Measurements from ENCODE around the gene NUP210. TPM values are rescaled to one million over a fixed set of nuclear protein-coding genes. Genes with fewer than 3 reads are reported as not detected.

NUP210 gene
- total RNA-seq, 1 donor from 2014 or later = 91.9 TPM

- peaks cover 21% of the 10 kb centered on the region for H3K27me3 Mint-ChIP-seq
- H3K4me3 Mint-ChIP-seq = no peak overlapping the region
- peaks cover 2% of the 10 kb centered on the region for H3K9me3 Mint-ChIP-seq
- H3K36me3 Mint-ChIP-seq (ENCODE audit: low read depth) = no peaks in the 10 kb centered on the region
- no peak overlapping the region for H3K27ac Mint-ChIP-seq
- ATAC-seq (ENCODE audit: low read depth) (no peak), DNase-seq (no peak)
- ChIA-PET POLR2A (interaction anchor here (0.7 kb wide), 2 partner anchors 589 to 629 kb away, joined by 4 to 5 read pairs; no protein-coding TSS in a partner anchor), CTCF (no interaction called here)
- intact Hi-C loops (cut with micrococcal nuclease) = no loop called here
- no peaks in the 10 kb centered on the region for H3K4me1 Mint-ChIP-seq
- TF ChIP-seq CTCF (IDR thresholded peaks at IDR 0.05) = no peak
Observed at GRCh38 chr3:13268120-13268519, 152.0 kb downstream of the NUP210 start.

- intact Hi-C loops (cut with micrococcal nuclease) = no loop called here
Observed at GRCh38 chr3:13266651-13267362, 153.3 kb downstream of the NUP210 start.

More at GRCh38 chr3:13266651-13267362, 153.3 kb downstream of the NUP210 start:
- Mint-ChIP-seq H3K4me1 (peaks cover 11% of the 10 kb centered on the region), H3K9me3 (peaks cover 2% of the 10 kb centered on the region), H3K27me3 (peaks cover 17% of the 10 kb centered on the region), H3K4me3 (no peak overlapping the region), H3K36me3 (ENCODE audit: low read depth) (no peaks in the 10 kb centered on the region), H3K27ac (no peak overlapping the region)
- ChIA-PET POLR2A (no interaction called here), CTCF (no interaction called here)
- DNase-seq (no peak), ATAC-seq (ENCODE audit: low read depth) (no peak)
- TF ChIP-seq CTCF (IDR thresholded peaks at IDR 0.05) = no peak

Other genes with a start within 250 kb of the NUP210 start
- 1.6 and 2.5 TPM in 2 replicates for gene HDAC11, start 60.0 kb upstream of the NUP210 start, total RNA-seq
- gene FBLN2, start 128.8 kb upstream of the NUP210 start, total RNA-seq = 1.3 and 1.6 TPM in 2 replicates